Sigmoid colon (tissue), 4 donors: ENCODE data around the gene E2F6.

Experiments used
- EP300 ChIP-seq, 4 donors: sonication (generic); formaldehyde crosslinking; IDR thresholded peaks; one replicate each; pipeline ENCODE4 v1.6.1; 2017; ENCODE audit warnings: antibody characterized with exemption in 4 of 4
- POLR2A ChIP-seq, 2 donors: fragments of 450-650 bp; IDR thresholded peaks; one replicate each; pipeline ENCODE4 v1.6.1; 2016; ENCODE audit warnings: antibody characterized with exemption in 2 of 2, mild to moderate bottlenecking in 2 of 2, moderate library complexity in 2 of 2
- POLR2AphosphoS5 ChIP-seq, 4 donors: sonication (generic); formaldehyde crosslinking; IDR thresholded peaks; one replicate each; pipeline ENCODE4 v1.6.1; 2017; ENCODE audit warnings: antibody characterized with exemption in 4 of 4
- TF ChIP-seq, protein P1 (sequence below), 4 experiments: fragments of 450-650 bp in 3 of 4; fragments of 200-600 bp in 1 of 4; IDR thresholded peaks; one replicate each; pipeline ENCODE4 v1.5.1; 2016 to 2019; ENCODE audit warnings: antibody characterized with exemption in 4 of 4, mild to moderate bottlenecking in 3 of 4, moderate library complexity in 2 of 4

- TF ChIP-seq, protein P1, sequence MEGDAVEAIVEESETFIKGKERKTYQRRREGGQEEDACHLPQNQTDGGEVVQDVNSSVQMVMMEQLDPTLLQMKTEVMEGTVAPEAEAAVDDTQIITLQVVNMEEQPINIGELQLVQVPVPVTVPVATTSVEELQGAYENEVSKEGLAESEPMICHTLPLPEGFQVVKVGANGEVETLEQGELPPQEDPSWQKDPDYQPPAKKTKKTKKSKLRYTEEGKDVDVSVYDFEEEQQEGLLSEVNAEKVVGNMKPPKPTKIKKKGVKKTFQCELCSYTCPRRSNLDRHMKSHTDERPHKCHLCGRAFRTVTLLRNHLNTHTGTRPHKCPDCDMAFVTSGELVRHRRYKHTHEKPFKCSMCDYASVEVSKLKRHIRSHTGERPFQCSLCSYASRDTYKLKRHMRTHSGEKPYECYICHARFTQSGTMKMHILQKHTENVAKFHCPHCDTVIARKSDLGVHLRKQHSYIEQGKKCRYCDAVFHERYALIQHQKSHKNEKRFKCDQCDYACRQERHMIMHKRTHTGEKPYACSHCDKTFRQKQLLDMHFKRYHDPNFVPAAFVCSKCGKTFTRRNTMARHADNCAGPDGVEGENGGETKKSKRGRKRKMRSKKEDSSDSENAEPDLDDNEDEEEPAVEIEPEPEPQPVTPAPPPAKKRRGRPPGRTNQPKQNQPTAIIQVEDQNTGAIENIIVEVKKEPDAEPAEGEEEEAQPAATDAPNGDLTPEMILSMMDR (IDR thresholded peaks at IDR 0.05) = no peak
- TF ChIP-seq POLR2A (IDR thresholded peaks at IDR 0.05) (no peak), POLR2AphosphoS5 (IDR thresholded peaks at IDR 0.05) (no peak), EP300 (IDR thresholded peaks at IDR 0.05) (no peak)
Observed at GRCh38 chr2:11466307-11467128, 557 bp upstream of the E2F6 start.
